Stimulated activated CD8-positive, alpha-beta memory T cell treated with anti-CD3 and anti-CD28 coated beads, Interleukin-2, amount 100 ng/mL, for 48 hours (primary cell): ENCODE results near the gene C4orf50.
A peak's percentile ranks its signal among the peaks of the same experiment; 100 is the strongest.

ENCODE experiments used
- DNase-seq, 2 donors: peaks; one replicate each; pipeline ENCODE4 v3.0.0-alpha.2; 2020; ENCODE audit warnings: low read depth in 2 of 2

Gene C4orf50

DNA sequence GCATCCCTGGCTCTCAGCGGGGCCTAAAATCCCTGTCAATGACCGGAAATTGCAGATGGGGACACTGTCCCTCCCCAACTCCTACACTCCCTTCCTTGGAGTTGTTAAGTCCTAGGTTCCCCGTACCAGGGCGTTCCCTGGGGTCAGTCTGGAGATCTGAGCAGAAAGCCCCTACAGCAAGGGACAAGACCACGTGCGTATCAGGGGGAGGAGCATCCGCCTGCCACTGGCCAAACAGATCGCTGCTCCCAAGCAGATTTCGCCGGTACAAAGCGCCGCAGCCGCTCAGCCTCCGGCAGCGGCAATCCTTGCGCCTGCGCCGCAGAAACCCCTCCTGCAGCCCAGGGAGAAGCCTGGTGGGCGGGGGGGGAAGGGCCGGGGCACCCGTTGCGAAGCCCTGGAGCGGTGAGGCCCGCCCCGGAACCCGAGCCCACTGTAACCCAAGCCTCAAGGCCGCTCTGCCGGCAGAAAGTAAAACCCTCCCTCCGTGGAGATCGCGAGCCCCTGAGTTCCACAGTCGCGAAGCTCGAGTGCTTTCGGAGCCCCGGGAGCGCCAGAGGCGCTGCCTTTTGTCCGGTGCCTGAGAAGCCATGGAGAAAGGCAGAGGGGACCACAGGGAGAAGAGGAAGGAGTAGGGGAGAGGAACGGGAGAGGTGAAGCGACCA lies 128.0 kb downstream of the C4orf50 start:
- DNase-seq = no peak

- DNase-seq = no peak
Measured at GRCh38 chr4:5889002-5889696, 129.1 kb downstream of the C4orf50 start.

GRCh38 chr4:5888222-5889001 lies 129.8 kb downstream of the C4orf50 start:
- no peak for DNase-seq

GRCh38 chr4:5887361-5888221 lies 130.6 kb downstream of the C4orf50 start:
- DNase-seq = no peak

DNA sequence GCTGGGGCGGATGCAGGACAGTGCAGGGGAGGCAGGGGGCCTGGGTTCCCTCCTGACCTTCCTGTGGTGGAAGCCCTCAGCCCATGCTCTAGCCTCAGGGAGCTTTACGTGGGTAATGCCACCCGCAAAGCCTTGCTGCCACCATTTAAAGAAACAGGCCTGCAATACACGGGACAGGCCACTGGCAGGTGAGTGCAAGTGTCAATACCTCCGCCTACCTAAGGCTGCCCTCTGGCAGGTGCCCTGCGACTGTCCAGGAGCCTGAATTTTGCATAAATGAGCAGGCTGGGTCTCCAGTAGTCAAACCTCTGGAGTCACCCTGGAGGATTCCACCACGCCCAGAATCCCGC lies 131.2 kb downstream of the C4orf50 start:
- no peak for DNase-seq

DNA sequence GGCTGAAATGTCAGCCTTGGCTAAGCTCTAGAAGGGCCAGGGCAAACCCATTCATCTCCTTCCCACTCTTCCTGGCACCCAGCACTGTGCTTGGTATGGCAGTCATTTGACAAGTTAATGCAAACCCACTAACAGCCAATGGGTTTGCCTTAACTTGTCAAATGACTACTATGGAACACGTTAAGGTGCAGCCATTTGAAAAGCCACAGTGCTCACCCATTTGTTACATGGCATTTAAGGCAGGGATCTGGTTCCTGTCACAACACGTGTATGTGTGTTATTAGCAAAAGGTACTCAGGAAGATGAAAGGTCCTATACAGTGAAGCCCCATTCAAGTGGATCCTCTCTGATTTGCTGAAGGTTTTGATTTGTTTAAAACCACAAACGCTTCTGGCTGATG lies 132.5 kb downstream of the C4orf50 start:
- no peak for DNase-seq

DNA sequence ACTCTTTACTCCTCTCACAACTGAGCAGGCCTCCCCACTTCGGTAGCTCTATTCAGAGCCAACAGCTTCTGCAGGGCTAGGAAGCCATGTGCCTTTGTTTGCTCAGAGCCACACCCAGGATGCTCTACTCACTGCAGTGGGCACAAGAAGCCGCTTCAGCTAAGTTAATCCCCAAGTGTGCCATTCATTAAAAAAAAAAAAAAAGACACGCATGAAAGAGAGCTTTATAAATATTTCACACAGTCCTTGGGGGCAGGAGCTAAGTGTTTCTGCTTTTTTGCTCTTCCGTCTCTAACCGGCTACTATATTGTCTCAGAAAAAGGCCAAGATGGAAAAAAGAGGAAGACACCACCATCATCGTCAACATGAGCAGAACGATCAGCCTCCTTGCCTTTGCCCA lies 133.4 kb downstream of the C4orf50 start:
- DNase-seq = no peak

GRCh38 chr4:5883916-5884315 lies 134.3 kb downstream of the C4orf50 start:
- DNase-seq = no peak

DNA sequence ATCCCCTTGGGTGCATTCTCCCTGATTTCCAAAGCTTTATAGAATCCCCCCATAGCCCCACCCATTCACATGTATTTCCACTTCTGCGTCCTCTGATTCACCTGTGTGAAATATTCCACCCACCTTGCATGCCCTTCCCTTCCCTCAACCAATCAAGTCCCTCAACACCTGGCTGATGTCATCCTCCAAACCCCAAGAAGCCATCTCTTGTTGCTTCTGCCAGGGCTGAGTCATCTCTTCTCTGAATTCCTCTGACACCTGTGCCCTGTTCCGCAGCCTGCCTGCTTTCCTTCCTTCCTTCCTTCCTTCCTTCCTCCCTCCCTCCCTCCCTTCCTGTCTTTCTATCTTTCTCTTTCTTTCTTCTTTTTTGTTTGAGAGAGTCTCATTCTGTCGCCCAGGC lies 135.3 kb downstream of the C4orf50 start:
- no peak for DNase-seq

- DNase-seq = no peak
Measured at GRCh38 chr4:5881340-5881739, 136.9 kb downstream of the C4orf50 start.

DNA sequence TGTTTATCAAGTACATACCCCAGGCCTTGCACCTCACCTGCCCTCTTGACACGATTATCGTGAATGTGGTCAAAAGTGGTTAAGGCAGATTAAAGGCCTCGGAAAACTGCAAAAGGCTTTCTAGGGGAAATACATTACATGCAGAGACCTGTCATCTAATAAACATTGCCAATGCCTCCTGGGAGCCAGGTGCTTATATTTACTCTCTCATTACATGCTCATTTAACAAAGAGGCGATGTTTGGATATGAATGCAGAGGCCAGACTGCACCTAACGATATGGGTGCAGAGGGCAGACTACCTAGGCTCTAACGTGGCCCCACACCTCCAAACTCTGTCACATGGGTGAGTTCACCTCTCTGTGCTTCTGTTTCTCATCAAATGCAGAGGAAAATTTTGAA lies 139.9 kb downstream of the C4orf50 start:
- no peak for DNase-seq

- DNase-seq = no peak
Measured at GRCh38 chr4:5877392-5877791, 140.8 kb downstream of the C4orf50 start.

- no peak for DNase-seq
Measured at GRCh38 chr4:5874811-5875449, 143.3 kb downstream of the C4orf50 start.

GRCh38 chr4:5870701-5871100 lies 147.5 kb downstream of the C4orf50 start:
- no peak for DNase-seq

DNA sequence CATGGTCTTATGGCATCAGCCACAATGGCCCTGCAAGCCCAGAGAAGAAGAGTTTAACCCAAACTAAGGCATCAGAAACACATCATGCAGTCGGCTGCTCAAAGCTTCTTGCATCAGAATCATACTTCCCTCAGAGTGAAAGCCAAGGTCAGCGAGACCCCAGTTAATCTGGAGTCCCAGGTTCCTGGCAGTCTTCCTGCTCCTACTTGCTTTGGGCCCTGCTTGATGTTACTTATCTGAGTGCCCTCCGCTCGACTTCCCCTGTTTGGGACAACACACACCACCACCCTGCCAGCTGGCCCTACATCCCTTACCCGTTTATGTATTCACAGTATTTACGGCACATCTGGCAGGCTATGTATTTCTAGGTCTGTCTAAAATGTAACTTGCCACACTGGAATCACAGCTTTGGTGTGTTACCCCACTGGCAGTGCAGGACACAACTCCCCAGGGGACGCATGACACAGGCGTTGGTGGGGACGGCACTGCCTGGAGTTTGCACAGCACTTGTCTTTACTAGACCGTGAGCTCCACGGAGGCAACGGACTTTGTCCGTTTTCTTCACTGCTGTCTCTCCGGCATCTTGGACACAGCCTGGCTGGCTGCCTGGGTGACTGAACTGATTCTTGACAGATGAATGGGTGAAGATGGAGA lies 148.1 kb downstream of the C4orf50 start:
- no peak for DNase-seq

- no peak for DNase-seq
Measured at GRCh38 chr4:5867866-5868265, 150.4 kb downstream of the C4orf50 start.

DNA sequence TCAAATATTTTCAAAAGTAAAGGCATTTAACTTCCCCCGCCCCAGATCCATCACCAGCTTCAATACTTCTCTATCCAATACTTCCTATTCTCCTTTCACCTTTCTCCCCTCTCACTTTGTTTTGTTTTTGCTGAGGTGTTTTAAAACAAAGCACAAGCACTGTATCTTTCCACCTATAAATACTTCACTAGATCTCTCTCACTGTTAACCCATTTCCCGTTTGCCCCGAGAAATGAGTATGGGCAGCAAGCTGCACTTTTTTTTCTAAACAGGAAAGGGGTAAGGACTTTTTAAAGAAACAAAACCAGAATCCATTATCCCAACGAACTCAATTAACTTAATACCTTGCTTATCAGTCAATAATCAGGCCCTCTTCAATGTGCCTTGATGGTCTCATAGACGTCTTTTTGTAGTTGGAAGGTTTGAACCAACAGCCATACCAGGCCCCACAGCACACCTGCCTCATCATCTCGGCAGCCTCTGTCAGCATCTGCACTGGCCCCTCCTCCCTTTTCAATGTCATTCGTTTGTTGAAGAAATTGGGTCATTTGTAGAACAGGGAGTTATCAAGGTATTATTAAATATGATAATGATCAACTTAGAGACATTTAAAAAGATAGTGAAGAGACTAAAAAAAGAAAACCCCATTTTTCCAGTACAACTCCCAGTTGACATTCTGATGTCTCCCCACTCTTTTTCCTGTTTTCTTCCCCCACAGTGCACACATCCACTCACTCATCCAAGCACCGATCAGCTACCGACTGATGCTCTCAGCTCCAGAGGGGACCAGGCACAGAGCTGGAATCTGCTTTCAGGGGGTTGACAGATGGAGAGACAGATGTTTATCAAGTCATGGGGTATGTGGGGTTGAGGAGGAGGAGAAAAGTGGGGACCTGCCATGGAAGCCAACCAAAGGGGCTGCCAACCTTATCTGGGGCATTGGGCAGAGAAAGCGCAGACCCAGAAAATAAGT lies 151.1 kb downstream of the C4orf50 start:
- no peak for DNase-seq

DNA sequence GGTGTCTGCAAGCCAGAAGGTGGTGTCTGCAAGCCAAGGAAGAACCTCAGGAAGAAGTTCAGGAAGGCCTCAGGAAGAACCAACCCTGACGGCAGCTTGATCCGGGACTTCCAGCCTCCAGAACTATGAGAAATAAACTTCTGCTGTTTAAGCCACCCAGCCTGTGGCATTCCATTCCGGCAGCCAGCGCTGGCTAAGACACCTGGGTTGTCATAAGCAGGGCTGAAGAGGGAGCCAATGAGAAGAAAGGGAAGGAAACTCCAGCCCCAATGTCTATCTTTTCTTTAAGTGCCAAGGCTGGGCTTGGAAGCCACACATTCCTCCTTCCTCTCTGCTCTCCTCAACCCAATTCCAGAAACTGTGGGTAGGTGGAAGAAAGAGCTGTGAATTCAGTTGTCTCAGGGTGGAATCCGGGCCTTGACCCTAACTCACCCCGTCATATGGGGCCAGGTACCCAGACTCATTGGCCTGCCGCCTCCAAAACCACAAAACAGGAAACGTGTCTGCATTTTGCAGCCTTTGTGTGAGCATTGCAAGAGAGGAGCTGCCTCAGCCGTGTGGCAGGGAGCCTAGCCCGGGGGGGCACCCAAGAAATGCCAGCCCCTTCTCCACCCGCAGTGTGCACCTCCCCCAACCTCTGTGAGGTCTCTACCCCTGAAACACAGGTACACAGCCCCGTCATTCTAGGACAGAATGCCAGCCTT lies 152.2 kb downstream of the C4orf50 start:
- no peak for DNase-seq

GRCh38 chr4:5863461-5864113 lies 154.6 kb downstream of the C4orf50 start:
- DNase-seq = peak; percentile 40 to 46
